ENCODE measurements around the gene FAM222B.

FAM222B gene

DNA sequence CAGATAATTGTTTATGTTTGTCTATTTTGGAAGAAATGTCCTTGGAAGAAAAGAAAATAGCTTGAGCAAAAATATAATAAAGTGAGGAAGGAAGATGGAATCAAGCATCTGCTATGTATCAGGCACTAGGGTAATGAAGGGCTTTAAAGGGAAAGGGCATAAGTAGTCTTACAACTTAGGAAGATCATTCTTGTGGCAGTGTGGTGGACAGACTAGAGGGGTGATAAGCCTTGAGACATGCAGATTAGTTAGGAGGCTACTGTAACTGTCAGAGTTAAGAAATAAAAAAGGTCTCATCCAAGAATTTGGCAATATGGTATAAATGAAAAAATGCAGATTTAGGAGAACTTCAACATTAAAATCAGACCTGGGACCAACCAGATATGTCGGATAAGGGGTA, 14.9 kb downstream of the FAM222B start:
- Histone ChIP-seq H3K4me1 (no peaks in the 10 kb centered on the region), H3K36me3 (peaks cover 0 to 4% (median 0%) of the 10 kb centered on the region in 3 donors), H3K4me3 (no peak overlapping the region), H3K27ac (no peak overlapping the region), H3K27me3 (no peaks in the 10 kb centered on the region), H3K9me3 (no peaks in the 10 kb centered on the region)
- TF ChIP-seq, protein P1, sequence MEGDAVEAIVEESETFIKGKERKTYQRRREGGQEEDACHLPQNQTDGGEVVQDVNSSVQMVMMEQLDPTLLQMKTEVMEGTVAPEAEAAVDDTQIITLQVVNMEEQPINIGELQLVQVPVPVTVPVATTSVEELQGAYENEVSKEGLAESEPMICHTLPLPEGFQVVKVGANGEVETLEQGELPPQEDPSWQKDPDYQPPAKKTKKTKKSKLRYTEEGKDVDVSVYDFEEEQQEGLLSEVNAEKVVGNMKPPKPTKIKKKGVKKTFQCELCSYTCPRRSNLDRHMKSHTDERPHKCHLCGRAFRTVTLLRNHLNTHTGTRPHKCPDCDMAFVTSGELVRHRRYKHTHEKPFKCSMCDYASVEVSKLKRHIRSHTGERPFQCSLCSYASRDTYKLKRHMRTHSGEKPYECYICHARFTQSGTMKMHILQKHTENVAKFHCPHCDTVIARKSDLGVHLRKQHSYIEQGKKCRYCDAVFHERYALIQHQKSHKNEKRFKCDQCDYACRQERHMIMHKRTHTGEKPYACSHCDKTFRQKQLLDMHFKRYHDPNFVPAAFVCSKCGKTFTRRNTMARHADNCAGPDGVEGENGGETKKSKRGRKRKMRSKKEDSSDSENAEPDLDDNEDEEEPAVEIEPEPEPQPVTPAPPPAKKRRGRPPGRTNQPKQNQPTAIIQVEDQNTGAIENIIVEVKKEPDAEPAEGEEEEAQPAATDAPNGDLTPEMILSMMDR (IDR thresholded peaks at IDR 0.05) = no peak
- intact Hi-C loops (cut with DNase I; ENCODE audit: low total_unique reads) = loop anchor here (10.0 kb wide), 1 partner anchor 767 kb away; the partner anchor contains the start of gene ANKRD13B
- no peak for DNase-seq

DNA sequence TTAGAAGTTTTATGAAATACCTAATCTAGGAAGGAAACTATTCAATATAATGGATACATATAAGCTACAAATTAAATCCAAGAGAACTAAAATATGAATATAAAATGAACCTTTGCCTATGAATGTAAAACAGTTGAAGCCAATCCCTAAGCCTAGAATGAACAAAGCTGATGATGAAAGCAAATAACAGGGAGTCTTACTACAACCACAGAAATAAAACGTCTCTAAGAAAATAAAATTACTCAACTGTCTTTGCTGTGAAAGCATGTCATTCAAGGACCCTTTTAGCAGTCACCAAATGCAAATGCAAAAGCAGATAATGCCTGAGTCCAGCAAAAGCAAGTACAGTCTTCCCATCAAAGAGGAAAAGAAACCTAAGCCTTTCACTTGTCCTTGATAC, 23.0 kb downstream of the FAM222B start:
- intact Hi-C loops (cut with DNase I; ENCODE audit: low total_unique reads) = loop anchor here (5.0 kb wide), 1 partner anchor 573 kb away; the partner anchor contains the start of gene TAOK1
- H3K4me1 ChIP-seq = peaks cover 0 to 6% (median 0%) of the 10 kb centered on the region in 4 donors
- no peak overlapping the region for H3K4me3 ChIP-seq
- no peak overlapping the region for H3K27ac ChIP-seq
- H3K9me3 ChIP-seq = no peaks in the 10 kb centered on the region
- no peak for DNase-seq
- TF ChIP-seq, protein P1 (IDR thresholded peaks at IDR 0.05) = no peak
- H3K36me3 ChIP-seq = no peaks in the 10 kb centered on the region
- no peaks in the 10 kb centered on the region for H3K27me3 ChIP-seq

DNA sequence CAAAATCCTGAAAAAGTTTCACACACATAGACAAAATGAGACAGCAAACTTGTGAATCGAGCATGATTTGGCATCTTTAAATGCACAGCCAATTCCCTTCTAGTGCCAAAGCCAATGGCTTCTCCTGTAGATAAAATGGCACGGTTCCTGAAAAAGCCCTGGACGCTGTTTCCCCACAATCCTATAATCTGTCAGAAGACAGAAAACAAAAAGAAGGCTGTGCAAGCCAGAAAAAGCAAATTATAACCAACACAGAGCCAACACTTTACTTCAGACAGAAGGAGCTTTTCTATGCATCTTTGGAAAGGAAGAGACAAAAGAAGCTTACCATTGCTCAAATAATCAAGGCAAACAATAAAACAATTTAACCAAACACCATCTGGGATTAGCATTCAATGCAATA, 23.8 kb downstream of the FAM222B start:
- H3K36me3 ChIP-seq = no peaks in the 10 kb centered on the region
- H3K9me3 ChIP-seq = no peaks in the 10 kb centered on the region
- H3K27ac ChIP-seq = no peak overlapping the region
- DNase-seq = no peak
- H3K4me1 ChIP-seq = peaks cover 0 to 6% (median under 1%) of the 10 kb centered on the region in 4 donors
- TF ChIP-seq, protein P1 (IDR thresholded peaks at IDR 0.05) = no peak
- no peak overlapping the region for H3K4me3 ChIP-seq
- no peaks in the 10 kb centered on the region for H3K27me3 ChIP-seq
- intact Hi-C loops (cut with DNase I; ENCODE audit: low total_unique reads) = loop anchor here (5.0 kb wide), 1 partner anchor 573 kb away; the partner anchor contains the start of gene TAOK1

DNA sequence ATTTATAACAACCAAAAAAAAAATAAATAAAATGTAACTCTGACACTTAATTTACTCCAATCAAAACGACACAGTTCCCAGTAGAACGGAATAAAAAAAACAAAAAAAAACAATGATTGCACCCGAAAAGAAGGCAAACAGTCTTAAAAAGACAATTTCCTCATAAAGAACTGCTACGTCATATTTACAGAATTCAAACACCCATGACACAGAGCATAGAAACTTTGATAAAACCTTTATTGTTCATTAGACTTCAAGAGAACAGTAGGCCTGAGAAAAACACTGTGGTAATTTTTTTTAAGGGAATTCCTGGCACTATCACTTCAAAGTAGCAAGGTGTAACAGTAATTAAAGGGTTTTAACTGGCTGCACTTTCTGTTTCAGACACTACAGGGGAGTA, 26.1 kb downstream of the FAM222B start:
- intact Hi-C loops (cut with DNase I; ENCODE audit: low total_unique reads) = loop anchor here (5.0 kb wide), 1 partner anchor 576 kb away; the partner anchor contains the start of gene TAOK1
- TF ChIP-seq, protein P1 (IDR thresholded peaks at IDR 0.05) = no peak
- H3K9me3 ChIP-seq = no peaks in the 10 kb centered on the region
- no peaks in the 10 kb centered on the region for H3K27me3 ChIP-seq
- H3K4me3 ChIP-seq = no peak overlapping the region
- no peaks in the 10 kb centered on the region for H3K36me3 ChIP-seq
- H3K4me1 ChIP-seq = peaks cover 0 to 9% (median 4%) of the 10 kb centered on the region in 4 donors
- no peak overlapping the region for H3K27ac ChIP-seq
- DNase-seq = no peak

DNA sequence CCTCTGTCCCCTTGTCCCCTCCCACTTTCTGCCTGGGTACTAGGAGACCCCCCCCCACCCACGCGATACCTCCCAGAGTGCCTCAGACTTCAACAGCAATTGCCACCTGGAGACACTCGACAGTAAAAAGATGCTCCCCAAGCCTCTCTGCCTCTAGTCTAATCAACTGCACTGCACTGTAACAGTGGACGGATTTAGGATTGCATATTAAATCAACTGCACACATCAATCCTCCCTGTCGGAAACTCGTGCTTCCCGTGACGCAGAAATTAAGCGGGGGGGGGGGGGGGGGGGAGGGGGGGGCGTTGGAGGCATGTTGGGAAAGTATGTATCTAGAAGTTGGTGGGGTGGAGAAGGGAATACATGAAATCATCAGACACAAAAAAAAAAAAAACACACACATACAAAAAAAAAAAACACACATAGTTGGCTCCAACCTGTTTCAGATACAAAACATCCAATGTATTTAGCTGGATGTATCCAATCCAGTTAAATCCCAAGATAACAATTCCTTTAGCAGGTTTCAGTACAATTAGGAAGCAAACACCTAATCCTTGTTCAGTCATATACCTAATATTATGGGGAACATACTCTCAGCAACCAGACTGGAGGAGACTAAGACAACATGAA, 29.7 kb downstream of the FAM222B start:
- Histone ChIP-seq H3K27me3 (no peaks in the 10 kb centered on the region), H3K9me3 (no peaks in the 10 kb centered on the region), H3K4me1 (peaks cover 0 to 46% (median 26%) of the 10 kb centered on the region in 4 donors), H3K27ac (peak overlapping the region; percentile 82 to 88), H3K4me3 (peak overlapping the region; percentile 78 to 86), H3K36me3 (no peaks in the 10 kb centered on the region)
- TF ChIP-seq, protein P1 (IDR thresholded peaks at IDR 0.05) = peak; percentile 4 to 33
- DNase-seq = no peak
- intact Hi-C loops (cut with DNase I; ENCODE audit: low total_unique reads) = loop anchor here (5.0 kb wide), 1 partner anchor 84 kb away; the partner anchor contains the start of gene FLOT2
